Activated CD4-positive, alpha-beta T cell treated with anti-CD3 and anti-CD28 coated beads for 24 hours (primary cell): ENCODE measurements around the gene CSMD2.
"Not testable (repeated sequence)": the region's sequence is repeated elsewhere in the genome, so short reads cannot be mapped to it uniquely, and the experiment has no call there.

Experiments
- DNase-seq, 2 donors: peaks; one replicate each; pipeline ENCODE4 v3.0.0-alpha.2; 2020; ENCODE audit warnings: low read depth in 2 of 2

Gene CSMD2

DNA sequence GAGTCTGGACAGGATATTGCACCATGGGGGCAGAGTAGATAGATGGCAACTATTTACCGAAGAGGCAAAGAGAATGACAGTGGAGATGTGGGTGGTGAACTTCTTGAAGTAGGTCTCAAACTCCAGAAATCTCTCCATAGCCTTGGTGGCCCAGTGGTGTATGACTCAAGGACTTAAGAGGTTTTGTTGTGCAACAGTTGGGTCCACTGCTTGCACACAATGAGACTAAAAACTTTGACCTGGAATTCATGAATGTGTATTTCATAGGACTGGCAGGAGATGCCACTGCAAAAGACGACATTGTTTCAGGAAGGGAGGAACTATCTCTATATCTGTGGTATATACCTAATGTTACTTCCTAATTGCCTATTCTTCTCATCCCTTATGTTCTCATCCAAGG lies 616.7 kb downstream of the CSMD2 start:
- no peak for DNase-seq

DNA sequence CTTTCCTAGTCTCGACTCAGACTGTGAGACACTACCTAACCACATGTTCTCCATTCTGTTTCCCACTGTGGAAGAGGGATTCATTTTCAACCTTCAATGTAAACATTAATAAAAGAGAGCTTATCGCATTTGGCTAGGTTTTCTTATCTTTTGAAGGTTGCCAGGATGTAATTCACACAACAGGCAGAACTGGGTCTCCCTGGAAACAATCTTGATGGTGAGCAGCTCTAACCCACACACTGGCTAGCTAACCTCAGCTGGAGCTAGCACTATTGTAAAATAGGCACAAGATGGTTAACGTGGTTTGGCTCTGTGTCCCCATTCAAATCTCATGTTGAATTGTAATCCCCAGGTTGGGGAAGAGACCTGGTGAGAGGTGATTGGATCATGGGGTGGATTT lies 617.5 kb downstream of the CSMD2 start:
- no peak for DNase-seq

DNA sequence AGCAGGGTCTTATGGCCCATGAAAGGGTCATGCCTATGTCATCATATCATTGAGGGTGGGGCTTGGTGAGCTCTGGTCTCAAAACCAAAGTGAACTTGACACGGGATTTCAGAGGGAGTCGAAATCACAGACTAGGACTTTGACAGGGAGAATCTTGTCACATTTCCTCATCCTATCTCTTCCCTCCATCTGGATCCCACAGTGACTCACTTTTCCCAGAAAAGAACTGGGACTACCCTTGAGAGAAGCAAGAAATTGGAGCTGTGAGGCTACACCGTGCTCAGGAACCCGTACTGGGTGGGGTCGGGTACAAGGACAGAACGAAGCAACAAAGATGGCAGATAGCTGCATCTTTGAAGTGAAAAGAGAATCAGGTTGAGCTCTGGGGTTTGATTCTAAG lies 623.1 kb downstream of the CSMD2 start:
- no peak for DNase-seq

DNA sequence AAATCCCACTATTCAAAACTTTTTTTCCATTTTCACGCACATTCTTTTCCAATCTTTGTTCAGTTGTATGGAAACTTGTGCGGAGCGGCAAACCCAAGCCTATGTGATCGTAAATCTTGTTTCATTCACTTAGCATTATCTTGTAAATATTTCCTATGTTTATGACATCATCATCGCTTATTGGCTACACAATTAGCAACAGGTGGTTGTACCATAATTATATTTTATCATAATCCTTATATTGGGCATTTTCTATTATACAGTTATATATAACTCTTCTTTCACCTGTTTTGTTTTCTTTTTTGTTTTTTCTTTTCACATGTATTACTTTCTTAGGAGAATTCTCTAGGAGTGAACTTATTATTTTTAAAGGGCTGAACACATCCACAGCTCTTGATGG lies 627.1 kb downstream of the CSMD2 start:
- no peak for DNase-seq

DNA sequence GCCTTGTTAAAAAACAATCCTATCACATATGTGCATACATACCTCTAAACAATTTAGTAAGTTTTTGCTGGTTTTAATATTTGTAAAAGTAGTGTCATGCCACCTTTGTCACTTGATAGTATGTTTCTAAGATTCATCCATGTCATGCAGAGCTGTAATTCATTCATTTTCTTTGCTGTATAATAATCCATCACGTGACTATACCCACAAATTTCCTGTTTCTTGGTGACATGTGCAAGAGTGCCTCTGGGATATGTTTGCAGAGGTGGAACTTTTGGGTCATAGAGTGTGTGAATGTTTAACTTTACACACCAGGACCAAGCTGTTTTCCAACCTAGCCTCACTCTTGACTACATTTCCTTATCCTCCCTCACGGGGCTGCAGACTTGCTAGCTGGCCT lies 629.7 kb downstream of the CSMD2 start:
- DNase-seq: no peak

DNA sequence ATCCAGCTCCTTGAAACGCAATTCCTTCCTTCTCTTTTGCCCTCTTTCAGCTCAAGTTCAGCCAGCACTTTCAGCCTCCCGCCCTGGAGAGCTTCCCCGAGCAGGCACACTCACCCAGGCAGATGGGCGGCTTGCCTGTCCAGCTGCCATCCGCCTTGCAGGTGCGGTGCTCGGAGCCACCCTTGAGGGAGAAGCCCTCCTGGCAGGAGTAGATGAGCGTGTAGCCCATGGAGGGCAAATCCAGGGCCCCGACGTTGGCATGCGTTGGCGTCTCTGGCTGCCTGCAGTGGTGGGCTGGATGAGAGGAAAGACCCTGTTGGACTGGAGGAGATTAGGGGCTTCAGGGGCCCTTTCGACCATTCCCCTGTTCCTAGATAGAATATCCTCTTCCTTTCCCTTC lies 632.1 kb downstream of the CSMD2 start:
- no peak for DNase-seq

DNA sequence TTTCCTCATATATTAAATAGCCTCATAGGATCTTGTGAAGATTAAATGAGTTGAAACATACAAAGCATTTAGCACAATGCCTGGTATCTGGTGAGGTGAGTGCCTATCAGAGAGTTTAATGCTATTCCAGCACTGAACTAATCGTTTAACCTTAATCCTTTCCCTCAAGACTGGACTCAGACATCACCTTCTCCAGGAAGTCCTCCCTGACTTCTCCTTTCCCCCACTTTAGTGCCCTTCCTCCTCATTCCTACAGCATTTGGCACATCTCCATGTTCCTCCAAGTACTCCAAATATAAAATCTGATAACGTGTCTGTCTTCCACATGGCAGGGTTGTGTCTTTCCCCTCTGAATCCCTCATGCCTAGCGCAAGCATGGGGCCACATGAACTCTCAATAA lies 632.8 kb downstream of the CSMD2 start:
- DNase-seq: no peak

DNA sequence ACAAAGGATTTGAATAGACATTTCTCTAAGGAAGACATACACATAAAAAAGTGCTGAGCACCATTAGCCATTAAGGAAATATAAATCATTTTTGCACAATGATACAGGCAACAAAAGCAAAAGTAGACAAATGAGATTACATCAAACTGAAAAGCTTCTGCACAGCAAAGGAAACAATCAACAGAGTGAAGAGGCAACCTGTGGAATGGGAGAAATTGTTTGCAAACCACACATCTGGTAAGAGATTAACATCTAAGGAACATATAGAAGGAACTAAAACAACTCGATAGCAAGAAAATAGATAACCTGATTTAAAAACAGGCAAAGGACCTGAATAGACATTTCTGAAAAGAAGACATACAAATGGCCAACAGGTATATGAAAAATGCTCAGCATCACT lies 635.1 kb downstream of the CSMD2 start:
- DNase-seq: no peak

DNA sequence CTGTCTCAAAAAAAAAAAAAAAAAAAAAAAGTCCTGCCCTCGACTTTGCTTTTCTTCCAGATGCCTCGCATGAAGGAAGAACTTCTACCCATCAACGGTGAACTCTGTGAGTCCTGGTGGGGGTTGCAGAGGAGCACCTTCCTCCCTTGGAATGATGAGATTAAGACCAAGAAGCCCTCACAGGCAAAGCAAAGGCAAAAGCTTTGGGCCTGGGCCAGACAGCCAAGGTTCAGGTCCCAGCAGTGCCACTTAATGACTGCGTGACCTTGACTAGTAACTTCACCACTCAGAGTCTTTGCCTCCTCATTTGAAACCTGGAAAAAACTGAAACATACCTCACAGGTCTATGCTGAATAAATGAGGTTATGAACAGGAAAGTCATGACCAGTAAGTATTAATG lies 637.1 kb downstream of the CSMD2 start:
- DNase-seq: no peak

DNA sequence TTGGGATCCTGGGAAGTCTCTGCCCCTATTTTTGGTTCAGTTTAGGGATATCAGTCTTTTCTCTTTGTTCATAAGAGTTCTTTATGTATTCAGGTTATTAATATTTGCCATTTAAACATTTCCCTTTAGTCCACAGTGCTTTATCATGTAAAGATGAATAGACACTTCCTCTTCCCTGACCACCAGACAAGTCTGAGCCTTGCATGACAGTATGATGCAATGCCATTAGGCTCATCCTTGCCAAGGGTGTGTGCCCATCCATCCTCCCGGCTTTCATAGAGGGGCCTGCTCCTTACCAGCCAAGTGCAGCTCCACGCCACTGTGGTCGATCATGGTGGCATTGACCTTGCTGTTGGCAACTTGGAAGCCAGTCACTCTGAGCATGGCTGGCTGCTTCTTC lies 640.4 kb downstream of the CSMD2 start:
- DNase-seq: no peak

DNA sequence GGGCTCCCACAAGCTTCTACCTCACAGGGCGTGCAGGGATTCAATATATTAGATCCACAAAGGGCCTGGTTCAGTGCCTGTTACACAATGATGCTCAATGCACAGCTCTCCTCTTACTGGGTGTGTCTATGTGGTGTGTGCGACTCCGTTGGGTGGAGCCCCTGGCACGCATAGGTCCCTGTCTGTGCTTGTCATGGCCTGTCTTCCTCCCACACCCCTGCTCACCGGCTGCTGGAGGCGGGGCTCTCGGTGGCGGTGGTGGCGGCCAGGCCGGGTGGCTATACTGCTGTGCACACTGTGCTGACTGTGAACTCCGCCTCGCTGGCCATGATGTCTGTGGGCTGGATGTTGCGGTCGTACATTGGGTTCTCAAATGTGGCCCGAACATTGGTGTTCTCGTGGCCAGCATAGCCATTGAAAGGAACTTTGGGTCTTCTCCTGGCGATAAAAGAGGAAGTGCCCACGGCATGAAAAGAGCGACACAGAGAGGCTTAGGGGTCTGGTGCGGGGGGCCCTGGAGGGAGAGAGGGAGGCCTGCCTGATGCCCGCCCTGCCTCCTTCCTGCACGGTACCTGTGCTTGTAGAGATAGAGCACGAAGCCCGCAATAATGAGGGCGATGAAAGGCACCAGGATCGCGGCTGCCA lies 645.7 kb downstream of the CSMD2 start:
- DNase-seq: no peak

DNA sequence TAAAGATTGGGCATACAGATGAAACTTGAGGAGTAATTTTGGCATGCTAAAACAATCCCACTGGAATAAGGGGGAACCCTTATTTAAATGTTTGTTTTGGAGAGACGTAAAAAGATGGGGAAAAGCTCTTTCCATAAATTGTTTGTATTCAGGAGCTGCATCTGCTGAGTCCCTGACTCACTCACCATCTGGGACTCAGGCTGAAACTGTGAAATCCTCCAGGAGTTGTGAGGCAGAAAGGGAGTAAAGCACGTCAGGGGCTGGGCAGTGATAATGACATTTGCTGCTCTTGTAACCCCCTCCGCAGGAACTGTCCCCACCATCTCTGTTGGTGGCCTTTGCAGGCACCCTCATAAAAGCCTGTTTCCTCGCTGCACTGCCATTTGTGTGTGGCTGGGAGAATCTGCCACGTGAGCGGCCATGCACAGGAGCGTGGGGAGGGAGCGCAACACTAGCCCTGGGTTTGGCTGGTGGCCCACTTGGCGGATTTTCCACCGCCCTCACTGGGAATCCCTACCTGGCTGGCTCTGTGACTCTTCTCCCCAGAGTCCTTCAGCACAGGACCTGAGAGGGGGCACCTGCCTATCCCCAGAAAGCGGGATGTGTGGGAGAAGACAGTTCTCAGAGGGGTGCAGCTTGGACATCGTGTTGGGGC lies 647.3 kb downstream of the CSMD2 start:
- no peak for DNase-seq

DNA sequence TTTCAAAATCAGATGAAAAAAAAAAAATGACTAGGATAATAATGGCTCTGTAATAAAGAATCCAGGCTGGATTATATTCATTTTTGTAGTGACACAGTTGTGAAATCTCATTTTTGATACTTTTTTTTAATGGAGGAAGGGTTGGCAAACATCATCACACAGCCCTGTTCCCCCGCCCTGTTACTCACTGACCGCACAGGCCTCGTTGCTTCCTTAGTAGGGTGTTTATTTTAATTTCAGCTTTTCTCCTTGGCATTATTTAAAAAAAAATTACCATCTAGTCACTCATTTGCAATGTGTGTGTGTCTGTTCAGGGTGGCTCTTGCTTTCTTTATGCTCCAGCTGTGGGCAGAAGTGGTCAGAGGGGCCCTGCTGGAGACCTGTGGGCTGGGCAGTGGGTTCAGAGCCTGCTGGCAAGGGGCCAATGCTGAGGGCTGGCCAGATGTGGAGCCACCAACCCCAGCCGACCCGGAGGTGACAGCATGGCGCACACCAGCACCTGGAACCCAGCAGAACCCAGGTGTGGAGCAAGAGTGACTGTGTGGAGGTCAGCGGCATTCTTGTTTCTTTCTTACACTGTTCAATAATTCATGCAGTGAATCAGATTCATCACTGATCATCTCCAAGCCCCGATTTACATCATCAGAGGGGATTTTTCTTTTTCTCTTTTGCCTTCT lies 648.0 kb downstream of the CSMD2 start:
- no peak for DNase-seq

DNA sequence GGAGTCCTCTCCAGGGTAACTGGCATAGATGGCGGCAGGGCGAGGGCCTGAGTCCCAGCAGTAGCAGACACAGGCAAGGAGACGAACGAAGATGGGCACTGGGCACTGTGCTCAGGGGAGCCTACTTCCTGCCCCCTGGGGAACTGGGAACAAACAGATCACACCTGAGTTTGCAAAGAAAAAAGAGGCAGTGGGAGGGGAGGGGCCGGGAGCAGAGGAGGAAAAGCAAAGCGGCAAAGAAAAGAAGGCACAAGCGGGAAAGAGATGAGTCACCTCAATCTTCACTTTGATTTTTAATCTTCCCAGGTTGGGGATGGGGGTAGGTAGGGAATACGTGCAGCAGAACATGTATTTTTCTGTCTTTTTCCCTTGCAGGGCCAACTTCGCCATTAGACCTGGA lies 648.6 kb downstream of the CSMD2 start:
- no peak for DNase-seq

DNA sequence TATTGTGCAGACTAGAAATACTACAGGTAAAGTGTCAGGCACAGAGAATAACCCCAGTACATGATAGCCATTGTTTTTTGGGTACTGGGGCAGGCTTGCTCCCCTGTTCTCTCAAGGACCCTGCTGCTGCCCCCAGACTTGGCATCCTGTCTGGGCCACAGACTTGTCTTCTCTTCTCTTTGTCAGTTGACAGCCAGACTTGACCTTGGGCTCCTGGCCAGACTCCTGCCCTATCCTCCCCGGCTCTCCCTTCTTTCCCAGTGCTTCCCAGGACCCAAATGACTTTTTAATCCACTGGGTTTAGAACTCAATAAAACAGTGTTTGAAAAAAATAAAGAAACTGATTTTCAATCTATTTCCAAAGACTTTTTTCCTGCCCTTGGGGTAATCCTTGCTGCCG lies 649.4 kb downstream of the CSMD2 start:
- DNase-seq: no peak

DNA sequence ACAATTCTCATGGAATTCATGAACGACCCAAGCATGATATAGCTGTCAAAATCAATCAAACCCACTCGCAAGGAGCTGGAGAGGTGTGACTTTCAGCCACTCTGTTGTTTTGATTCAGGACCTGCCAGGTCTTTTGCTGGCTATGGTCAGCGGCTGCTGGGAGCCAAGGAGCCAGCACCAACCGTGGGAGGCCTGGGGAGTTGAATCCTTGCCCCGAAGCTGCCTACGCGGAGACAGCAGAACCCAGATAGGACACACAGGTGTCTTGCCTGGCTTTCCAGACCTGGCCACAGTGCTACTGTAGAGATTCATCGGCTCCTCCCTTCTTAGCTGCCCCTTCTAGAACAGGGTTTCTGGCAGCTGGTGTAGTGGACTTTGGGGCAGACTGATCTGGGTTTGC lies 649.9 kb downstream of the CSMD2 start:
- DNase-seq: no peak

DNA sequence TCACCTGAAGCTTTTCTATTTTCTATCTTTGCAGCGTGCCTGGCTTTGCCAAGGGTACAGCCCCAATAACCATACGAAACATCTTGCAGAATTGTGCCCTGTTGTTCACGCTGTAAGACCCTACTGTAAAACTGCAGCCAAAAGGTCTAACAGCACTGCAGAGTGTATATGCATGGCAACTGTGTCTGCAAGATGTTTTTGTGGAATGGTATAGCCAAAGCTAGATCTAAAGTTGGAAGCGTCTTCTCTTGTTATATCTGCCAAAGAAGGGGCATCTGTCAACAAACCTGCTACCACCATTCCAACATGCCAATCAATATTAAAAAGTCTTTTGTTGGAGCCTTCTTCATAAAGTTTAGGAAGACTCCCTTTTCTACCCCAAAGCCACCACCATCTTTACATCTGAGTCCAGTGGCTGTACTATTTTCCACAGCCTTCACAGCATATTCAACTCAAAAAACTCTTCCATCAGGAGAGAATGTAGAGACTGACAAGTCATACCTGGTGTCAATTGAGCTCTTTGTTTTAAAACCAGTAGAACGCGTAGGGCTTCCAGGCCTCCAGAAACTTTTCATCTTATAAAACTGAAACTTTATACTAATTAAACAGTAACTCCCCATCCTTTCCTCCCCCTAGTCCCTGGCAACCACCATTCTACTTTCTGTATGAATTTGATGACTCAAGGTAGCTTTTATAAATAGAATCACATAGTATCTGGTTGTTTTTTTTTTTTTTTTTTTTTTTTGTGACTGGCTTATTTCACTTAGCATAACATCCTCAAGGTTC lies 652.6 kb downstream of the CSMD2 start:
- no peak for DNase-seq

DNA sequence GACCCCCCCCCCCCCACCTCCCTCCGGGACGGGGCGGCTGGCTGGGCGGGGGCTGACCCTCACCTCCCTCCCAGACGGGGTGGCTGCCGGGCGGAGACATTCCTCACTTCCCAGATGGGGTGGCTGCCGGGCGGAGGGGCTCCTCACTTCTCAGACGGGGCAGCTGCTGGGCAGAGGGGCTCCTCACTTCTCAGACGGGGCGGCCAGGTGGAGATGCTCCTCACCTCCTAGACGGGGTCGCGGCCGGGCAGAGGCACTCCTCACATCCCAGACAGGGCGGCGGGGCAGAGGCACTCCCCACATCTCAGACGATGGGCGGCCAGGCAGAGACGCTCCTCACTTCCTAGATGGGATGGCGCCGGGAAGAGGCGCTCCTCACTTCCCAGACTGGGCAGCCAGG lies 655.8 kb downstream of the CSMD2 start:
- DNase-seq: not testable (repeated sequence)

DNA sequence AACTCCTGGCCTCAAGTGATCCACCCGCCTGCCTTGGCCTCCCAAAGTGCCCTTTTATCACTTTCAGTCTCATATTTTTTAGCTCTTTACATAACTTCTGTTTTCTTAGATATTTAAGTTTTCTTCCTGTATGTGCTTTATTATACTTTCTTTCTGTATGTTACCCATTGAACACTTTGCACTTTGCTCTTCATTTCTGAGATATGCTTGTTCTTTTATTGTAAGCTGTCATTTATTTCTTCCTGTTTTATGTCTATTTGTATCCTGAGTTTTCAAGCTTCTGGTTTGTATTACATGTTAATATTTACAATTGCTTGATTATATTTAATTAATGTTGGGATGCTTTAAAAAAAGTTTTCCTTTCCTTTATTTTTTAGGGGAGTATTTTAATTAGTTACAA lies 656.9 kb downstream of the CSMD2 start:
- DNase-seq: no peak

DNA sequence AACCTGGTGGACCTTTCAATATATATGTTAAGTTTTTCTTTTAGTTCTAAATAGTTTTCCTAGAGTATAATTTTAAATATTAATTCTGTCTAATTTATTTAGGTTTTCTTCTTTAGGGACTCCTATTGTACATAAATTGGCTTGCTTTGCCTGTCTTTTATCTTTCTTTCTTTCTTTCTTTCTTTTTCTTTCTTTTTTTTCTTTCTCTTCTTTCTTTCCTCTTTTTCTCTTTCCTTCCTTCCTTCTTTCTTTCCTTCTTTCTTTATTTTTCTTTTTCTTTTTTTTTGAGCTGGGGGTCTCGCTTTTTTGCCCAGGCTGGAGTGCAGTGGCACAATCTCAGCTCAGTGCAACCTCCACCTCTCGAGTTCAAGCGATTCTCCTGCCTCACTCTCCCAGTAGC lies 657.4 kb downstream of the CSMD2 start:
- DNase-seq: no peak

DNA sequence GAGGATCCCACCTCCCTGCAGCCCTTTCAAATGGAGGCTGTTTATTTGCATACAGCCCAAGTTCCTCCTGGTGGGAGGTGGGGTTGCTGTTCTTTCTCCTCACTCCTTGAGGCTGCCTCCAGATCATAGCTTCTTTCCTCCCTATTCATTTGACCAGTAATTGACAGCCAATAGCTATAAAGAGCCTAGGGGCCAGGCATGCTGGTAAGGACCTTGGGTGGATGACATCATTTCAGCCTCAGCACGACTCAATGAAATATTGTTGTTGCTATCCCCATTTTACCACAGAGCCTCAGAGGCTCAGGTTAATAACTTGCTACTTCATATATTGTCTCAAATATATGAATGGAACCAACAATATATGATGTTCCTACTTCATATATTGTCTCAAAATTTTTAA lies 661.5 kb downstream of the CSMD2 start:
- no peak for DNase-seq

DNA sequence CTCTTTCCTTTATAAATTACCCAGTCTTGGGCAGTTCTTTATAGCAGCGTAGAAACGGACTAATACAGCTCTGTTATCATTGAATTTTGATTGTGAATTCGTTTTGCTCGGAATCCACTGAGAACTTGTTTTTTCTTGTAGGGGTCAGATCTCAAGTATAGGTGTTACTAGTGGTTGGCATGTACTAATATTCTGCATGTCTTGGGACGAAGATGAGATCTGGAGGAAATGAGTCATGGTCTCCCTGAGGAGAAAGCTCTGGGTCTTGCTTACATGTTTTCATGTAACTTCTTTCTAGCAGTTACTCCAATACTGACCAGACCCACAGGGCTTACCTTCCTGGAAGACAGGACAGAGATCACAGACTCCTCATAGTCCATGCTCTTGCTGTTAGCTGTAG lies 662.3 kb downstream of the CSMD2 start:
- no peak for DNase-seq

DNA sequence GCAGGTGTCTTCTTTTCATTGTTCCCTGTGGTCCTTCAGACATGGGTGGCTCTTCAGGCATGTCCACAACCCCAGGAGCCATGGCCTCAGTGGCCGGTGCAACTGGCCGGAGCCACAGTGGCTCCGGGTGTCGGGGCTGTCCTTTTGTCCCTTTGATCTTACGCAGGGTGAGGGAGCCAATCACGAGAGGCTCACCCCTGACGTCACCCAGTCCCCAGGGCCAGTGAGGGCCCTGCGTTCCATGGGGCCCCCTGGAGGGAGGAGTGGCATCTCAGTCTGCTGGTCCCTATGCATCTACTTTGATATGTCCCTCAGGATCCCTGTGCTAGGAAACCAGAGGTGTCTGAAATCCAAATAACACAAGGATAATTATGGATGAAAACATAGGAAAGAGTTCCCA lies 663.3 kb downstream of the CSMD2 start:
- no peak for DNase-seq
